BLaER1 treated with 17β-estradiol and CSF1 and Interleukin-3, amounts not matched to agents 10 nM and 100 nM (cell line): Measurements from ENCODE around the gene ARL4D.
"Not testable (repeated sequence)": the region's sequence is repeated elsewhere in the genome, so short reads cannot be mapped to it uniquely, and the experiment has no call there.

Experiments
- H3K27ac ChIP-seq, 11 experiments: shearing (Covaris generic); formaldehyde crosslinking; 2 replicates each; pipeline ENCODE4 v1.8.1; 2022
- H3K27me3 ChIP-seq, 11 experiments: shearing (Covaris generic); formaldehyde crosslinking; 2 replicates each; pipeline ENCODE4 v1.8.1; 2022
- H3K36me3 ChIP-seq, 11 experiments: shearing (Covaris generic); formaldehyde crosslinking; 2 replicates each; pipeline ENCODE4 v1.8.1; 2022
- H3K4me1 ChIP-seq, 10 experiments: shearing (Covaris generic); formaldehyde crosslinking; 2 replicates each; pipeline ENCODE4 v1.8.1; 2022
- H3K4me2 ChIP-seq, 11 experiments: shearing (Covaris generic); formaldehyde crosslinking; 2 replicates each; pipeline ENCODE4 v1.8.1; 2022
- H3K4me3 ChIP-seq, 10 experiments: shearing (Covaris generic); formaldehyde crosslinking; 2 replicates each; pipeline ENCODE4 v1.8.1; 2022
- H3K9ac ChIP-seq, 11 experiments: shearing (Covaris generic); formaldehyde crosslinking; 2 replicates each; pipeline ENCODE4 v1.8.1; 2022
- H3K9me3 ChIP-seq, 11 experiments: shearing (Covaris generic); formaldehyde crosslinking; replicated peaks in 1 of 11; 2 replicates each; pipeline ENCODE4 v1.8.1; 2022
- H4K20me1 ChIP-seq, 11 experiments: shearing (Covaris generic); formaldehyde crosslinking; 2 replicates each; pipeline ENCODE4 v1.8.1; 2022
- Cebpa-rat ChIP-seq, 11 experiments: shearing (Covaris generic); IDR thresholded peaks; 2 replicates each; pipeline ENCODE4 v1.8.1; 2022

ARL4D gene

DNA sequence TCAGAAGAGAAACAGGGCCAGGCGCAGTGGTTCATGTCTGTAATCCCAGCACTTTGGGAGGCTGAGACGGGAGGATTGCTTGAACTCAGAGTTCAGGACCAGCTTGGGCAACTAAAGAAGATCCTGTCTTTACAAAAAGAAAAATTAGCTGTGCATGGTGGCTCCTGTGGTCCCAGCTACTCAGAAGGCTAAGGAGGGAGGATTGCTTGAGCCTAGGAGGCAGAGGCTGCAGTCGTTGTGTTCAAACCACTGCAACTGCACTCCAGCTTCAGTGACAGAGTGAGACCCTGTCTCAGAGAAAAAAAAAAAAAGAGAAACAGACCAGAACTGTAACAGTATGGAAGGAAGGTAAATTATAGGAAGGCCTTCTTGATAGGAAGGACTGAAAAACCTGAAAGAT, 10.3 kb downstream of the ARL4D start:
- no peak for TF ChIP-seq Cebpa-rat (IDR thresholded peaks at IDR 0.05)
- peak overlapping the region in 2 of 11 experiments; percentile 48 to 67; a peak in 2 of 22 replicates for H3K4me2 ChIP-seq
- H3K9ac ChIP-seq: no peak overlapping the region
- no peaks in the 10 kb centered on the region for H3K36me3 ChIP-seq
- H3K27ac ChIP-seq: no peak overlapping the region
- H3K9me3 ChIP-seq: no peaks in the 10 kb centered on the region
- H4K20me1 ChIP-seq: no peaks in the 10 kb centered on the region
- no peak overlapping the region for H3K4me3 ChIP-seq
- peaks cover 19 to 41% (median 23%) of the 10 kb centered on the region in 10 experiments for H3K4me1 ChIP-seq
- no peaks in the 10 kb centered on the region for H3K27me3 ChIP-seq

DNA sequence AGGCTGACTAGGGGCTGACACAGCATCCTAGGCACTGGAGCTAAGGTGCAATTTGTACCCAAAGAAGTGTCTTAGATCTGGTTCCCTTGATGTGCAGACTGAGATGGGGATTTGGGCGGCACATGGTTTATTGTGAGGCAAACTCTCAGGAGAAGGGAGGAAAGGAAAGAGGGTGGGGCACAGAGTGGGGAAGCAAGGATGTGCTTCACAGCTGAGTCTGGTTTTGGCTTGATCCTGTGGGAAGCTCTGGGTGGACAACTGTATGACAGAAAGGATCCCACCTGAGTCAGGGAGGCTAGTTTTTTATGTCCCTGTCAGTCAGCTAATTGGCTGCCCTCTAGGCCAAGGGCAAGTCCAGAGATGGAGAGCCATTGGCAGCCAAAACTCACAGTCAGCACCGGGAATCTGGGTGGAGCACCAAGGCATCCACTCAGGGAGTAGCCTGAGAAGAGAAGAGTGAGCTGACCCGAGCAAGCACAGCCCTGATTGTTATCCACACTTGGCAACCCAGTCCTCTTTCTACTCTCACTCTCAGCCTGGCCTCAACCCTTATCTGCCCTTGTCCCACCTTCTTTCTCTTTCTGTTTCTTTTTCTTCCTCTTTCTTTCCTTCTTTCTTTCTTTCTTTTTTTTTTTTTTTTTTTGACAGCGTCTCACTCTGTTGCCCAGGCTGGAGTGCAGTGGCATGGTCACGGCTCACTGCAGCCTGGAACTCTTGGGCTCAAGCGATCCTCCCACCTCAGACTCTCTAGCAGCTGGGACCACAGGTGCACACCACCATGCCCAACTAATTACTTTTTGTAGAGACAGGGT, 12.0 kb downstream of the ARL4D start:
- no peak overlapping the region for H3K4me3 ChIP-seq
- peak overlapping the region in 2 of 11 experiments; percentile 28 to 33; a peak in 1 of 22 replicates for H3K27ac ChIP-seq
- H3K4me2 ChIP-seq: peak overlapping the region; percentile 25 to 69 (median 59)
- no peaks in the 10 kb centered on the region for H3K9me3 ChIP-seq
- peaks cover 19 to 41% (median 23%) of the 10 kb centered on the region in 10 experiments for H3K4me1 ChIP-seq
- H3K9ac ChIP-seq: no peak overlapping the region
- no peaks in the 10 kb centered on the region for H4K20me1 ChIP-seq
- TF ChIP-seq Cebpa-rat (IDR thresholded peaks at IDR 0.05): no peak
- H3K27me3 ChIP-seq: no peaks in the 10 kb centered on the region
- no peaks in the 10 kb centered on the region for H3K36me3 ChIP-seq

GRCh38 chr17:43411369-43411677, 12.5 kb downstream of the ARL4D start:
- Histone ChIP-seq H3K4me3 (no peak overlapping the region), H4K20me1 (no peaks in the 10 kb centered on the region), H3K9me3 (no peaks in the 10 kb centered on the region), H3K36me3 (no peaks in the 10 kb centered on the region), H3K9ac (no peak overlapping the region), H3K4me2 (peak overlapping the region; percentile 25 to 69 (median 59)), H3K27ac (no peak overlapping the region), H3K4me1 (peaks cover 19 to 42% (median 23%) of the 10 kb centered on the region in 10 experiments), H3K27me3 (no peaks in the 10 kb centered on the region)
- no peak for TF ChIP-seq Cebpa-rat (IDR thresholded peaks at IDR 0.05)

DNA sequence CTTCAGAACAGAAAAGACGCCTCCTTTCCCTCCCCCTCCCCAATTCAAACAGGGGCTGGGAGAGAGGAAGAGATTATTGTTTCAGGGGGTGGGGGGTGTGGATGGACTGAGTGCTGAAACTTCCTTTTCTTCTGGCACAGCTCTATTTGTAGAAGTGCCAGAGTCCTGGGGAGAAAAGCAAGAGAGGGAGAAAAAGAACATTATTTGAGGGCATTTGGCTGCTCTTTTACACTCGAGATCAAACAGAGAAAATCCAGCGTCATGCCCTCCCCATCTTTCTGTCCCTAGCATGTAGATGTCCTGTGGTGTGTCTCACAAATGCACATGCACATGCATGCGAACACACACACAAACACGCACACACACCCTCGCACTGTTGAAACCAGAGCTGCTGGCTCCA, 13.0 kb downstream of the ARL4D start:
- Histone ChIP-seq H3K4me3 (no peak overlapping the region), H3K27me3 (no peaks in the 10 kb centered on the region), H3K36me3 (no peaks in the 10 kb centered on the region), H3K4me2 (peak overlapping the region; percentile 25 to 69 (median 59)), H3K9ac (no peak overlapping the region), H3K27ac (no peak overlapping the region), H3K4me1 (peaks cover 19 to 46% (median 23%) of the 10 kb centered on the region in 10 experiments), H3K9me3 (no peaks in the 10 kb centered on the region), H4K20me1 (no peaks in the 10 kb centered on the region)
- no peak for TF ChIP-seq Cebpa-rat (IDR thresholded peaks at IDR 0.05)

GRCh38 chr17:43412166-43412565, 13.4 kb downstream of the ARL4D start:
- no peaks in the 10 kb centered on the region for H4K20me1 ChIP-seq
- H3K4me3 ChIP-seq: no peak overlapping the region
- H3K9ac ChIP-seq: no peak overlapping the region
- no peaks in the 10 kb centered on the region for H3K9me3 ChIP-seq
- no peak overlapping the region for H3K27ac ChIP-seq
- H3K4me1 ChIP-seq: peaks cover 19 to 50% (median 23%) of the 10 kb centered on the region in 10 experiments
- TF ChIP-seq Cebpa-rat (IDR thresholded peaks at IDR 0.05): no peak
- H3K27me3 ChIP-seq: no peaks in the 10 kb centered on the region
- no peaks in the 10 kb centered on the region for H3K36me3 ChIP-seq
- H3K4me2 ChIP-seq: peak overlapping the region; percentile 25 to 69 (median 59); a peak in 20 of 22 replicates

GRCh38 chr17:43416998-43417890, 18.5 kb downstream of the ARL4D start:
- H3K4me2 ChIP-seq: peak overlapping the region in 3 of 11 experiments; percentile 51 to 76 (median 57); a peak in 6 of 22 replicates

DNA sequence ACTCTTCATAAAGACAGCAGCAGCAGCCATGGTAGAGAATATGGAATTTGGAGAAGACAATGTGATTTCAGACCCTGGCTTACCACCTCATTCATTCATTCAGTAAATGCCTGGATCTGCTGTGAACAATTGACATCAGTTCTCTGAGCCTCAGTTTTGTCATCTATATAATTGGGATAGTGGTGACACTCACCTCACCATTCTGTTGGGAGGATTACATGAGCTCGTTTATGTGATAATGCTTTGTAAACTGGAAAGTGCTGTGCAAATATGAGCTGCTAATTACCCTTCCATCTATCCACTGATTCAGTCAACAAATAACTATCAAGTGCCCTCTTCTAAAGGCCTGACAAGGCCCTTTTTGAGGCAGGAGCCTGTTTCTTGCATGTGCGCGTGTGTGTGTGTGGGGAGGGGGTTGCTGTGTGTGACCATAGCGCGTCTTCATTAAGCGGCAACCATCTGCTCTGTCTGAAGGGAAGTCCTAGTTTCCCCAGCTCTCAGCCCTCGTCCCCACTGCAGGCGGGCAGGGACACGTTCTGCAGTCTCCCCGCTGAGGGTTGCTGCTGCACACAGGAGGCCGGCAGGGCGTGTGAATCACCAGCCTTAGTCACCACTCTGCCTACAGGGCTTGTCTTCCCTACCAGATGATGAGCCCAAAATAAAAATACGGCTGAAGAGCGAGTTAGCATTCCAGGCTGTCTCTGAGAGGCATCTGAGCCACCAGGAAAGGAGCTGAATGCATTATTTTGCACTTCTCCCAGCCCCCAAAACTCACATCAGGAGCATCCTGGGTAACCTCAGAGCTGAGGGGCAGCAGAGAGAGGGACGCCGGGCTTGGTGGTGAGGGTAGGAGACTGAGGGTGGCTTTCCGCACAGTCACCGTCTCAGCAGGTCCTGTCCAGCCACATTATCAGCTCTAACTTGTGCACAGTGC, 19.9 kb downstream of the ARL4D start:
- H3K9me3 ChIP-seq: no peaks in the 10 kb centered on the region
- no peaks in the 10 kb centered on the region for H3K27me3 ChIP-seq
- H3K9ac ChIP-seq: peak overlapping the region in 1 of 11 experiments; percentile 18; a peak in 1 of 22 replicates
- no peak for TF ChIP-seq Cebpa-rat (IDR thresholded peaks at IDR 0.05)
- no peaks in the 10 kb centered on the region for H4K20me1 ChIP-seq
- no peaks in the 10 kb centered on the region for H3K36me3 ChIP-seq
- H3K27ac ChIP-seq: peak overlapping the region in 3 of 11 experiments; percentile 13 to 24 (median 18); a peak in 1 of 22 replicates
- H3K4me2 ChIP-seq: peak overlapping the region in 4 of 11 experiments; percentile 40 to 76 (median 54); a peak in 7 of 22 replicates
- H3K4me3 ChIP-seq: no peak overlapping the region
- peaks cover 0 to 39% (median 6%) of the 10 kb centered on the region in 10 experiments; a peak in 12 of 20 replicates for H3K4me1 ChIP-seq

More at GRCh38 chr17:43416998-43417890, 18.5 kb downstream of the ARL4D start:
- Histone ChIP-seq H3K27me3 (no peaks in the 10 kb centered on the region), H4K20me1 (no peaks in the 10 kb centered on the region), H3K9me3 (no peaks in the 10 kb centered on the region), H3K4me3 (no peak overlapping the region), H3K36me3 (no peaks in the 10 kb centered on the region), H3K4me1 (peaks cover under 1 to 44% (median 8%) of the 10 kb centered on the region in 10 experiments; a peak in 18 of 20 replicates), H3K9ac (peak overlapping the region in 1 of 11 experiments; percentile 8; a peak in 1 of 22 replicates), H3K27ac (no peak overlapping the region)
- no peak for TF ChIP-seq Cebpa-rat (IDR thresholded peaks at IDR 0.05)

DNA sequence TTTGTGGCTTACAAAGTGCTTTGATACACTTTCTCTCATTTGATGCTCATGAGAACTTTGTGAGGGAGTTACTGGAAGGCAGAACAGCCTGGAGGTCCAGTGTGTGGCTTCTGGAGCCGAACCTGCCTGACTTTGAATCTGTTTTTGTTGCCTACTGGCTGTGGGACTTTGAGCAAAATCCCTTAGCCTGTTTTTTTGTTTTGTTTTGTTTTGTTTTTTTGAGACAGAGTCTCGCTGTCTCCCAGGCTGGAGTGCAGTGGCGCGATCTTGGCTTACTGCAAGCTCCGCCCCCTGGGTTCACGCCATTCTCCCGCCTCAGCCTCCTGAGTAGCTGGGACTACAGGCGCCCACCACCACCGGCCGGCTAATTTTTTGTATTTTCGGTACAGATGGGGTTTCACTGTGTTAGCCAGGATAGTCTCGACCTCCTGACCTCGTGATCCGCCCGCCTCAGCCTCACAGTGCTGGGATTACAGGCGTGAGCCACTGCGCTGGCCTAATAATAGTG, 20.6 kb downstream of the ARL4D start:
- H3K4me3 ChIP-seq, H3K36me3 ChIP-seq, H3K9me3 ChIP-seq, H3K27me3 ChIP-seq, H4K20me1 ChIP-seq: not testable (repeated sequence)
- Histone ChIP-seq H3K4me1 (peaks cover 0 to 39% (median 6%) of the 10 kb centered on the region in 10 experiments; a peak in 12 of 20 replicates), H3K27ac (peak overlapping the region in 3 of 11 experiments; percentile 13 to 24 (median 18); a peak in 1 of 22 replicates), H3K4me2 (peak overlapping the region in 4 of 11 experiments; percentile 40 to 76 (median 54); a peak in 7 of 22 replicates), H3K9ac (peak overlapping the region in 1 of 11 experiments; percentile 18; a peak in 1 of 22 replicates)
